ENCODE data around the gene CTF1.

DNA sequence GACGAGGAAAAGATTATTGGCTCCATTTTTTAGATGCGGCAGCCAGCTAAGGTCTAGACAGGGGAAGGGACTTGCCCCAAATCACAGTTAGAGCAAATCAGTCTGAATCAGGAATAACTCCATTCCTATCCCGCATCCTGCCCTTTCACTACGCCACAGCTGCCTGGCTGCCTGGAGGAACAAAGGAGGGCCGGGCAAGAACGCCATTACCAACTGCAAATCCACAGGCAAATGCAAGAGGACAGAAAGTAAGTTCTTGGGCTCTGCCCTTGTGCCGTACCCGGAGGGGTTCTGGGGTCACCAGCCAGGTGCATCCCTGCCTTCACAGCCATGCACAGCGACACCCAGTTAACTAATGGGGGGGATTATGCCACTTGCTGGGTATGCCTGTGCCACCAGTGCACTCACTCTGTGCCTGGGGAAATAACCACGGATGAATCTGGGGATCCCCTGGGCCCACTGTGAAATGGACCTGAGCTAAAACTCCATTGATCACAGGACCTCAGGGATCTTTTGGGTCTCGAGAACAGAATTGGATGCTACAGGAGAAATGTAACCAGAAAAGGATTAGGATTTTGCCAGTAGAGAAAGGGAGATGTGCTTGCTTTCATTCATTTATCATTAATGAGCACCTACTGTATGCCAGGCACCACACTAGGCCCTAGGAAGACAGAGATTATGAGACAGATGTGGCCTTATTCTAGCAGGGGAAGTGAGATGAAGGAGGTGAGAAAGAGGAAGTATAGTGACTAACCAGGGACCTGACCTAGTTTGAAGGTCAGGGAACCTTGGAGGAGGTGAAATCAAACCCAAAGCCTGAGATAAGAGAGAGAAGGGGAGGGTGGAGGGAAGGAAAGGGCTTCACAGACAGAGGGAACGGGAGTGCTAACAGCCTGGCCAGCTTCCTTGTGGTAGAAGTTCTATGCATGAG is 20.3 kb upstream of the CTF1 start:
- TF ChIP-seq, protein P1, sequence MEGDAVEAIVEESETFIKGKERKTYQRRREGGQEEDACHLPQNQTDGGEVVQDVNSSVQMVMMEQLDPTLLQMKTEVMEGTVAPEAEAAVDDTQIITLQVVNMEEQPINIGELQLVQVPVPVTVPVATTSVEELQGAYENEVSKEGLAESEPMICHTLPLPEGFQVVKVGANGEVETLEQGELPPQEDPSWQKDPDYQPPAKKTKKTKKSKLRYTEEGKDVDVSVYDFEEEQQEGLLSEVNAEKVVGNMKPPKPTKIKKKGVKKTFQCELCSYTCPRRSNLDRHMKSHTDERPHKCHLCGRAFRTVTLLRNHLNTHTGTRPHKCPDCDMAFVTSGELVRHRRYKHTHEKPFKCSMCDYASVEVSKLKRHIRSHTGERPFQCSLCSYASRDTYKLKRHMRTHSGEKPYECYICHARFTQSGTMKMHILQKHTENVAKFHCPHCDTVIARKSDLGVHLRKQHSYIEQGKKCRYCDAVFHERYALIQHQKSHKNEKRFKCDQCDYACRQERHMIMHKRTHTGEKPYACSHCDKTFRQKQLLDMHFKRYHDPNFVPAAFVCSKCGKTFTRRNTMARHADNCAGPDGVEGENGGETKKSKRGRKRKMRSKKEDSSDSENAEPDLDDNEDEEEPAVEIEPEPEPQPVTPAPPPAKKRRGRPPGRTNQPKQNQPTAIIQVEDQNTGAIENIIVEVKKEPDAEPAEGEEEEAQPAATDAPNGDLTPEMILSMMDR (conservative IDR thresholded peaks at IDR 0.05): no peak
- no peak for TF ChIP-seq EZH2 (IDR thresholded peaks at IDR 0.05; ENCODE audit: low read depth)
